Measurements from ENCODE around the gene QRICH2.

DNA sequence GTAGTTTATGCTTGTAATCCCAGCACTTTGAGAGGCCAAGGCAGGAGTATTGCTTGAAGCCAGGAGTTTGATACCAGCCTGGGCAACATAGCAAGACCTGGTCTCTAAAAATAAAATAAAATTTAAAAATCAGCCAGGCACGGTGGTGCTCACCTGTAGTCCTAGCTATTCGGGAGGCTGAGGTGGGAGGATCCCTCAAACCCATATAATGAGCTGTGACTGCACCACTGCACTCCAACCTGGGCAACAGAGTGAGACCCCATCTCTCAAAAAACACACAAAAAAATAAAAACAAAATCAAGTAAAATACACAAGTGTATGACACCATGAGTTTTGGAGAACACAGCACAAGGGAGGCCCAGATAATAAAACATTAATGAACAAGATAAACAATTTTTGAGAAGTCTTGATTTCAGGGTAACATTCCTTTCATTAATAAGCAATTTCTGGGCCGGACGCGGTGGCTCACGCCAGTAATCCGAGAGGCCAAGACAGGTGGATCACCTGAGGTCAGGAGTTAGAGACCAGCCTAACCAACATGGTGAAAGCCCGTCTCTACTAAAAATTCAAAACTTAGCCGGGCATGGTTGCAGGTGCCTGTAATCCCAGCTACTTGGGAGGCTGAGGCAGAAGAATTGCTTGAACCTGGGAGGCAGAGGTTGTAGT lies 27.8 kb upstream of the QRICH2 start:
- TF ChIP-seq, protein P1, sequence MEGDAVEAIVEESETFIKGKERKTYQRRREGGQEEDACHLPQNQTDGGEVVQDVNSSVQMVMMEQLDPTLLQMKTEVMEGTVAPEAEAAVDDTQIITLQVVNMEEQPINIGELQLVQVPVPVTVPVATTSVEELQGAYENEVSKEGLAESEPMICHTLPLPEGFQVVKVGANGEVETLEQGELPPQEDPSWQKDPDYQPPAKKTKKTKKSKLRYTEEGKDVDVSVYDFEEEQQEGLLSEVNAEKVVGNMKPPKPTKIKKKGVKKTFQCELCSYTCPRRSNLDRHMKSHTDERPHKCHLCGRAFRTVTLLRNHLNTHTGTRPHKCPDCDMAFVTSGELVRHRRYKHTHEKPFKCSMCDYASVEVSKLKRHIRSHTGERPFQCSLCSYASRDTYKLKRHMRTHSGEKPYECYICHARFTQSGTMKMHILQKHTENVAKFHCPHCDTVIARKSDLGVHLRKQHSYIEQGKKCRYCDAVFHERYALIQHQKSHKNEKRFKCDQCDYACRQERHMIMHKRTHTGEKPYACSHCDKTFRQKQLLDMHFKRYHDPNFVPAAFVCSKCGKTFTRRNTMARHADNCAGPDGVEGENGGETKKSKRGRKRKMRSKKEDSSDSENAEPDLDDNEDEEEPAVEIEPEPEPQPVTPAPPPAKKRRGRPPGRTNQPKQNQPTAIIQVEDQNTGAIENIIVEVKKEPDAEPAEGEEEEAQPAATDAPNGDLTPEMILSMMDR (IDR thresholded peaks at IDR 0.05) = no peak
- no peak for TF ChIP-seq EZH2 (IDR thresholded peaks at IDR 0.05)
